GM12864 (cell line): ENCODE measurements around the gene RNF113B.

Experiments
- DNase-seq: peaks from one replicate; pipeline ENCODE4 v3.0.0-alpha.2; 2011; ENCODE audit warnings: low read depth
- H3K4me3 ChIP-seq: 2 replicates; pipeline ENCODE4 v1.5.1; 2011; ENCODE audit warnings: mild to moderate bottlenecking, low read depth, low read length, control low read depth
- TF ChIP-seq, protein P1 (sequence below): IDR thresholded peaks from 2 replicates; pipeline ENCODE4 v1.5.1; 2011; ENCODE audit warnings: low read depth, mild to moderate bottlenecking, moderate library complexity, low read length, control low read depth, inconsistent platforms; ENCODE audit errors: missing control alignments

RNF113B gene

DNA sequence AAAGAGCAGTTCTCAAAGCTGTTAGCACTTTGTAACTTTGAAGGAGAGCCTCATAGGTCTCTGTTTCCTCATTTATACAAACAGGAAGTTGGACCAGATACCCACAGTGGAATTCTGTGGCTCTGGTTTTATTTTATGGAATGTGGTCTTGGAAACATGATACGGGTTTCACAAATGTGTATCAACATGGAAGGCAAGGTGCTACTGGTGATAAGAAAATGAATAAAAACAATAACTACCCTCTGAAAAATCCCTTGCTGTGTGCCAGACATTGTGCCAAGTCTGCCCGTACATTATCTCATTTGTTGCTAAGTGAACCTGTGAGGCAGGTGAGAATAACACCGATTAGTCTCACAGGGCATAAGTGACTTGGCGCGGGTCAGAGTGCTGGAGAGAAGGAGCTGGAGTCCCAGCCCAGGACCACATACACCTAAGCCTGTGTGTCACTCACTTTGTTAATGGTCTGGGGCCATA lies 45.0 kb upstream of the RNF113B start:
- TF ChIP-seq, protein P1, sequence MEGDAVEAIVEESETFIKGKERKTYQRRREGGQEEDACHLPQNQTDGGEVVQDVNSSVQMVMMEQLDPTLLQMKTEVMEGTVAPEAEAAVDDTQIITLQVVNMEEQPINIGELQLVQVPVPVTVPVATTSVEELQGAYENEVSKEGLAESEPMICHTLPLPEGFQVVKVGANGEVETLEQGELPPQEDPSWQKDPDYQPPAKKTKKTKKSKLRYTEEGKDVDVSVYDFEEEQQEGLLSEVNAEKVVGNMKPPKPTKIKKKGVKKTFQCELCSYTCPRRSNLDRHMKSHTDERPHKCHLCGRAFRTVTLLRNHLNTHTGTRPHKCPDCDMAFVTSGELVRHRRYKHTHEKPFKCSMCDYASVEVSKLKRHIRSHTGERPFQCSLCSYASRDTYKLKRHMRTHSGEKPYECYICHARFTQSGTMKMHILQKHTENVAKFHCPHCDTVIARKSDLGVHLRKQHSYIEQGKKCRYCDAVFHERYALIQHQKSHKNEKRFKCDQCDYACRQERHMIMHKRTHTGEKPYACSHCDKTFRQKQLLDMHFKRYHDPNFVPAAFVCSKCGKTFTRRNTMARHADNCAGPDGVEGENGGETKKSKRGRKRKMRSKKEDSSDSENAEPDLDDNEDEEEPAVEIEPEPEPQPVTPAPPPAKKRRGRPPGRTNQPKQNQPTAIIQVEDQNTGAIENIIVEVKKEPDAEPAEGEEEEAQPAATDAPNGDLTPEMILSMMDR = no peak
- no peak for DNase-seq
- H3K4me3 ChIP-seq = no peak overlapping the region

DNA sequence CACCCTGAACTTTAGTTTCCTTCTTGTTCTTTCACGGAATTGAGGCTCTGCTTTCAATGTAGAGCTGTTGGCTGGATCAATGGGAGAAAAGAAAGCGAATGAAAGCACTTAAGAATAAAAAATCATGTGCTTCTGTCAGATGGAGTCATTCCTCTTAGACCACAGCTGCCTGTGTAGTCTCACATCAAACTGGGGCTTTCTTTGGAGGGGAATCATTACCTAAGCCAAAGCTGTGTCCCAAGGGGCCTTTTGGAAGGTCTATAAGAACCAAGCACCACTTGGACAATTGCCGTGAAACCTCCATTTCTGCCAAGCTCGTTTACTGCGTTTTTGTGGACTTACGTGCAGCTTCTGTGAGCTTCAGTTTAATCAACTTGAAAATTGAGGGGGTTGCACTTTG lies 44.2 kb upstream of the RNF113B start:
- no peak for DNase-seq
- TF ChIP-seq, protein P1 = no peak
- H3K4me3 ChIP-seq = no peak overlapping the region

DNA sequence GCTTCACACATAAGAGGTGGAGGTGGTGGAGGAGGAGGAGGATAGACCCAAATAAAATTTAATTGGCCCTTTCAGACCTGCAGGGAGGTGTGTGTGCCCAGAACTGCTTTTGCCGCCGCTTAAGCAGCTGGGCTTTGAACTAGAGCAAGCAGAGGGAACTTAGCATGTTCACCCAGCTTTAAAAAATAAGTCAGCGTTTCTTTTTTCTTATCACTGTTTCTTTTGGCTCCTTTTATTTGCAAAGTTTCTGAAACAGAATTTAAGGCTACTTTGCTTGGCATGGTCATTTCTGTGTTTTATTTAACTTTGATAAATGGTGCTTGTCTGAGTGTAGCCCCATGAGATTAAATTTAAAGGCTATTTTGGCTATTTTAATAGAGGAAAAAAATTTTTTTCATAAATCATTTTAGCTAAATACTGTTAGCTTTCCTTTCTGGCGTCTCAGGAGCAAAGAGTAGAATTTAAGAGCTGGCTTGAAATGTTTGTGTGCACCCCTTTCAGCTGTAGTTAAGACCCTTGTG lies 43.3 kb upstream of the RNF113B start:
- H3K4me3 ChIP-seq = no peak overlapping the region
- DNase-seq = no peak
- TF ChIP-seq, protein P1 = no peak

DNA sequence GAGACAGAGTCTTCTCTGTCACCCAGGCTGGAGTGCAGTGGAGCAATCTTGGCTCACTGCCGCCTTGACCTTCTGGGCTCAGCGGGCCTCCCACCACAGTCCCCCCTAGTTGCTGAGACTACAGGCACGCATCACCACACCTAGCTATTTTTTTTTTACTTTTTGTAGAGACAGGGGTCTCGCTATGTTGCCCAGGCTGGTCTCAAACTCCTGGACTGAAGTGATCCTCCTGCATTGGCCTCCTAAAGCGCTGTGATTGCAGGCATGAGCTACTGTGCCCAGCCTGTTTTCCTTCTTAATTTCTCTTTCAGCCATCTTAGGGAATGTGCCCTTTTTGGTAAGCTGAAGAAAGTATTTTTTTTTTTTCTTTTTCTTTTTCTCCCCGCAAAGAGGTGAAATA lies 42.6 kb upstream of the RNF113B start:
- TF ChIP-seq, protein P1 = no peak
- no peak overlapping the region for H3K4me3 ChIP-seq
- DNase-seq = no peak

DNA sequence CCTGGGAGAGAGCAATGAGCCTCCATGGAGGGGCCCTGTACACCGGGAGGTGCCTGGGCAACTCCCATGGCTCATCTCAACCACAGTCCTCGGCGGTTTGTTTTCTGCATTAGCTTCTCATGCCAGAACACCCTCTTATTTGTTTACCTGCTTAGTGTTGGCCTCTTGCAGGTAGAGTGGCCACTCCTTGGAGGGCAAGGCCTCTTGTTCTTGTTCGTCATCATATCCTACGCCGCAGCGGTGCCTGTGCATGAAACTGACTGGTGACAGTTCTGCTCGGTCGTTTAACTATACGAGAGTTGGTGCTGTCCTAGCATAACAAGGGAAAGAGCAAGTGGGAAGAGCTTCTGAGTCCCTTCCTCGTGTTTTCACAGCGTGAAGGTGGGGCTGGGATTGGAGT lies 40.5 kb upstream of the RNF113B start:
- DNase-seq = no peak
- no peak overlapping the region for H3K4me3 ChIP-seq
- TF ChIP-seq, protein P1 = no peak

DNA sequence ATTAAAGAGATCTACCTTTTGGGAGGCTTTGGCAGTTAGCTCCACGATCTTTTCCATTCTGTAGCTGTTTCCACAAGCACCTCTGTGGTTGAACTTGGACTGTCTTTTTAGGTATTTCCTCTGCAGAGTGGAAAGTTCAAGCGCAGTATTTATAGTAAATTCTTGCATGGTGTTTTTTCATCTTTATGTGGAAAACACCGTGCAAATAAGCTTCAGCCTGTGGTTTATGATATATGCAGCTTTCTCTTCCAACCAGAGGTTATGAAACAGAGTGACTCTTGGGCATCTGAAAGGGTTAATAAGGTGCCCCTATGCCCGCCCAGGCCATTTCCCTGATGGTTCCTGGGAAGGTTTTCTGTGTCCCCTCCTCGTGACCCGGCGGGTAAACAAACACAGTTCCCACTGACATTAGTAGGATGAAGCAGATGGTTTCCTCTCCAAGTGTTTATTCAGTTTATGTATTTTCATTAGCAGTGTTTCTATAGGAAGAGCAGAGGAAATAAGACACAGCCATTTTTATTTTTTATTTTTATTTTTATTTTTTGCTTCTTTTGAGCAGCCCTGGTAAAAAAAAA lies 39.7 kb upstream of the RNF113B start:
- no peak for DNase-seq
- H3K4me3 ChIP-seq = no peak overlapping the region
- TF ChIP-seq, protein P1 = no peak

DNA sequence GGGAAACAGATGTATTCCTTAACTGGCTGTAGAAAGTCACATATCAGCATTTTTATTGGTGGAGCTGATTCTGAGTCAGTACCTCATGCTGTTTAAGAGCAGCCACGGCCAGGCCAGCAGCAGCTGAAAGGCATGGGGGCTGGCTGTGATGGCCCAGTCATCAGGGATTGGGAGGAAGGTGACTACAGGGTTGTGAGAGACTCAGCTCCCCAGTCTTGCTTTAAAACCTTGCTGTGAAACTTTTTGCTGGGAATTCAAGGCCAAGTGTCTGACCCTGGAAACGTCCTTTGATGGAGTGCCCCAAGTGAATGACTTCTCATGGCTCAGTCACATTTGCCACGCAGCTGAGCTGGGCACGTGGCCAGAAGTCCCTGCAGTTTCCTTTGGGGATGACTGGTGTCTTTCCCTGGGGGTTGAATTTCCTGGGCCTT lies 39.1 kb upstream of the RNF113B start:
- H3K4me3 ChIP-seq = no peak overlapping the region
- TF ChIP-seq, protein P1 = no peak
- DNase-seq = no peak
